ENCODE measurements around the gene TRMT13. TPM values are rescaled to one million over a fixed set of nuclear protein-coding genes. Genes with fewer than 3 reads are reported as not detected.

Gene TRMT13
- total RNA-seq, 4 donors from 2014 or later: 5.5 to 22.6 (median 10.6) TPM

DNA sequence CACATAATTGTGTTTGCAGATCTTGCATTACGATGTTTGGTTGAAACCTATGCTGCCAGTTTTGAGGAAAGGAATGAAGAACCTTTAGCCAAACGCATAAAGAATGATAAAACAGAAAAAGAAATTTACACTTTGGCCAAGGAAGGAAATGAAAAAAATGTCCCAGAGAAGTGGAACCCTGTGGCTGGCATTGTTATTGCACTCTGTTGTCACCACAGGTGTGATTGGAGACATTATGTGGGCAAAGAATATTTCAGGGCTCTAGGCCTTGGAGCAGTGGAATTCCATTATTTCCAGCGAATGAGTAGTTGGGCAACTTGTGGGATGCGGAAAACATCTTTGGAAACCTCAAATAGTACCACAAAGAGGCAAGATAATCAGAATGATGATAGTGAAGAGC lies 14.9 kb downstream of the TRMT13 start:
- Histone ChIP-seq H3K27me3 (no peaks in the 10 kb centered on the region), H3K36me3 (peaks cover 0 to 92% of the 10 kb centered on the region in 2 donors), H3K4me1 (no peaks in the 10 kb centered on the region), H3K4me3 (no peak overlapping the region), H3K9me3 (no peaks in the 10 kb centered on the region), H3K27ac (no peak overlapping the region)
- DNase-seq: no peak
- in situ Hi-C loops (cut with MboI; ENCODE audit: low sequenced_read_pairs in 4 of 4): no loop called here
- TF ChIP-seq POLR2A (IDR thresholded peaks at IDR 0.05): no peak
- TF ChIP-seq, protein P1, sequence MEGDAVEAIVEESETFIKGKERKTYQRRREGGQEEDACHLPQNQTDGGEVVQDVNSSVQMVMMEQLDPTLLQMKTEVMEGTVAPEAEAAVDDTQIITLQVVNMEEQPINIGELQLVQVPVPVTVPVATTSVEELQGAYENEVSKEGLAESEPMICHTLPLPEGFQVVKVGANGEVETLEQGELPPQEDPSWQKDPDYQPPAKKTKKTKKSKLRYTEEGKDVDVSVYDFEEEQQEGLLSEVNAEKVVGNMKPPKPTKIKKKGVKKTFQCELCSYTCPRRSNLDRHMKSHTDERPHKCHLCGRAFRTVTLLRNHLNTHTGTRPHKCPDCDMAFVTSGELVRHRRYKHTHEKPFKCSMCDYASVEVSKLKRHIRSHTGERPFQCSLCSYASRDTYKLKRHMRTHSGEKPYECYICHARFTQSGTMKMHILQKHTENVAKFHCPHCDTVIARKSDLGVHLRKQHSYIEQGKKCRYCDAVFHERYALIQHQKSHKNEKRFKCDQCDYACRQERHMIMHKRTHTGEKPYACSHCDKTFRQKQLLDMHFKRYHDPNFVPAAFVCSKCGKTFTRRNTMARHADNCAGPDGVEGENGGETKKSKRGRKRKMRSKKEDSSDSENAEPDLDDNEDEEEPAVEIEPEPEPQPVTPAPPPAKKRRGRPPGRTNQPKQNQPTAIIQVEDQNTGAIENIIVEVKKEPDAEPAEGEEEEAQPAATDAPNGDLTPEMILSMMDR (IDR thresholded peaks at IDR 0.05 in 4 of 5, conservative IDR thresholded peaks at IDR 0.05 in 1 of 5): no peak
- intact Hi-C loops (cut with DNase I; ENCODE audit: low total_unique reads): no loop called here
- ATAC-seq: no peak

DNA sequence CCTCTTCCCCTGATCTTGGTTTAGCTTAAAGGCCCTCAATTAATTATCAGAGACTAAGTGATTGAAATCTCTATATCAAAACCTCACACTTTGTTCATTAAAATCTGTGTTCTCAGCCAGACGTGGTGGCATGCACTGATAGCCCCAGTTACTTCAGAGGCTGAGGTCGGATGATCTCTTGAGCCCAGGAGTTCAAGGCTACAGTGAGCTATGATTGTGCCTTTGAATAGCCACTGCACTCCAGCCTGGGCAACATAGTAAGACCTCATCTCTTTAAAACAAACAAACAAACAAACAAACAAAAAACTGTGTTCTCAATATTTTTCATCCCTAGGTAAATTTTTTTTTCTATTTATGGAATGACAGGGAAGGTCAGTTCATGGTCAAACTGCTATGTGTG lies 18.7 kb downstream of the TRMT13 start:
- intact Hi-C loops (cut with DNase I; ENCODE audit: low total_unique reads): no loop called here
- no peaks in the 10 kb centered on the region for H3K9me3 ChIP-seq
- no peak overlapping the region for H3K4me3 ChIP-seq
- no peaks in the 10 kb centered on the region for H3K27me3 ChIP-seq
- no peak for DNase-seq
- in situ Hi-C loops (cut with MboI; ENCODE audit: low sequenced_read_pairs in 4 of 4): no loop called here
- no peak for ATAC-seq
- H3K36me3 ChIP-seq: peaks cover 0 to 73% of the 10 kb centered on the region in 2 donors
- no peak overlapping the region for H3K27ac ChIP-seq
- no peaks in the 10 kb centered on the region for H3K4me1 ChIP-seq
- TF ChIP-seq, protein P1 (IDR thresholded peaks at IDR 0.05 in 4 of 5, conservative IDR thresholded peaks at IDR 0.05 in 1 of 5): no peak
- no peak for TF ChIP-seq POLR2A (IDR thresholded peaks at IDR 0.05)

DNA sequence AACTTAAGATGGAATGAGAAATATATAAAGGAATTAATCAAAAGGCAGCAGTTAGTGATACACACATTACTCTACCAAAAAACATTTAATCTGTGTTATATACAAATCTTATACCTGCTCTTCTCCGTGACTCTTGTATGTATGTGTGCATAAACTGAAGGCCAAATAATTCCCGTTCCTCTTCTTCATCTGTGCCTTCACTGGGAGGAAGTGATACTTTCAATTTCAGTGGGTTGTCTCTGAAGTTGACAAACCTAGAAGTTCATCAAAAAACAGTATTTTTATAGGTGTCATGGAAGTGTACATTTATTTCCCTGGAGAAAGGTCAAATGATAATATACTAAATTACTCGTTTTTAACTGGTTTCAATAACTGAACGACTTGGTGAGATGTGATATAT lies 19.3 kb downstream of the TRMT13 start:
- no peak for ATAC-seq
- no peaks in the 10 kb centered on the region for H3K4me1 ChIP-seq
- H3K9me3 ChIP-seq: no peaks in the 10 kb centered on the region
- no peaks in the 10 kb centered on the region for H3K27me3 ChIP-seq
- in situ Hi-C loops (cut with MboI; ENCODE audit: low sequenced_read_pairs in 4 of 4): no loop called here
- TF ChIP-seq, protein P1 (IDR thresholded peaks at IDR 0.05 in 4 of 5, conservative IDR thresholded peaks at IDR 0.05 in 1 of 5): no peak
- TF ChIP-seq POLR2A (IDR thresholded peaks at IDR 0.05): no peak
- peaks cover 0 to 73% of the 10 kb centered on the region in 2 donors for H3K36me3 ChIP-seq
- no peak for DNase-seq
- H3K4me3 ChIP-seq: no peak overlapping the region
- intact Hi-C loops (cut with DNase I; ENCODE audit: low total_unique reads): no loop called here
- no peak overlapping the region for H3K27ac ChIP-seq

DNA sequence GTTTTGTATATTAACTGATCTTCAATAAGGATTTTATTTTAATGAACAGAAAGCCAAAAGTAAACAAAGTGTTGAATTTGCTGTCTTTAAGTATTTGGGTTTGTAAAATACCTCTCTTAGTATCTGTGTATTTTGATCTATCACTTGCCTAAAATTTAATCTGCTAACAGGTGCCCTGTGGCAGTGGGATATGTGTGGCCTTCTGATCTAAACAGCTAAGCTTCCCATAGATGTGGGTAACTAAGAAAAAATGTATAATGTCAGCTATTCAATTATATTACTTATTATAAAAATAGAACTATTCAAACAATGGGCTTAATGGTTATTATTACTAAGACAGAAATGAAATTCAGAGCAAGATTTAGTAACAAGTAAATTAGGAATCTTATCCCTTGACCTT lies 29.9 kb downstream of the TRMT13 start:
- peaks cover 11 to 17% of the 10 kb centered on the region in 2 donors for H3K4me1 ChIP-seq
- H3K36me3 ChIP-seq: peaks cover 2 to 25% of the 10 kb centered on the region in 2 donors
- H3K27ac ChIP-seq: peak overlapping the region; percentile 22 to 69 (median 44)
- no peak for TF ChIP-seq POLR2A (IDR thresholded peaks at IDR 0.05)
- TF ChIP-seq, protein P1 (IDR thresholded peaks at IDR 0.05 in 4 of 5, conservative IDR thresholded peaks at IDR 0.05 in 1 of 5): no peak
- no peak for ATAC-seq
- H3K4me3 ChIP-seq: no peak overlapping the region
- H3K9me3 ChIP-seq: no peaks in the 10 kb centered on the region
- intact Hi-C loops (cut with DNase I; ENCODE audit: low total_unique reads): no loop called here
- H3K27me3 ChIP-seq: no peaks in the 10 kb centered on the region
- no peak for DNase-seq
- in situ Hi-C loops (cut with MboI; ENCODE audit: low sequenced_read_pairs in 4 of 4): no loop called here

DNA sequence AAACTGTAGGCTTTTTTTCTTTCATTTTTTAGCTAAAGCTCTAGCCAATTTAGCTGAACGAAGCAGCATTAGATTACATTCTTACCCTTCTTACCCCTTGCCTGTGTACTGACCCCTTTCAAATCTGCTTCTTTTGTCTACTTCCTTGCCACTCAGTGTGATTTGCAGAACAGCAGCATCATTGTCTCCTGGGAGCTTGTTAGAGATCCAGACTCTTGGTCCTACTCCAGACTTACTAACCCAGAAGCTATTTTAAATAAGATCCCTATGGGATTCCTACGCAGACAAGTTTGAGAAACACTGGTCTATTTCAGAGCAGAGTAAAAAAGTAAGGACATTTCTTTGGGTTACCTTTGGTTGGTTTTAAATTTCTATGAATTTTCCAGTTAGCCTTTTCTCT lies 31.3 kb downstream of the TRMT13 start:
- intact Hi-C loops (cut with DNase I; ENCODE audit: low total_unique reads) (no loop called here), in situ Hi-C loops (cut with MboI; ENCODE audit: low sequenced_read_pairs in 4 of 4) (no loop called here)
- DNase-seq: no peak
- H3K4me3 ChIP-seq: no peak overlapping the region
- H3K27me3 ChIP-seq: no peaks in the 10 kb centered on the region
- peak; percentile 52 to 82 for ATAC-seq
- peak overlapping the region; percentile 28 to 69 (median 49) for H3K27ac ChIP-seq
- peaks cover 2 to 12% of the 10 kb centered on the region in 2 donors for H3K36me3 ChIP-seq
- no peak for TF ChIP-seq POLR2A (IDR thresholded peaks at IDR 0.05)
- TF ChIP-seq, protein P1 (IDR thresholded peaks at IDR 0.05 in 4 of 5, conservative IDR thresholded peaks at IDR 0.05 in 1 of 5): no peak
- no peaks in the 10 kb centered on the region for H3K9me3 ChIP-seq
- H3K4me1 ChIP-seq: peaks cover 11 to 17% of the 10 kb centered on the region in 2 donors

Data from gastrocnemius medialis (tissue), 4 donors.